Measurements from ENCODE around the gene LCN2.

The LCN2 gene

DNA sequence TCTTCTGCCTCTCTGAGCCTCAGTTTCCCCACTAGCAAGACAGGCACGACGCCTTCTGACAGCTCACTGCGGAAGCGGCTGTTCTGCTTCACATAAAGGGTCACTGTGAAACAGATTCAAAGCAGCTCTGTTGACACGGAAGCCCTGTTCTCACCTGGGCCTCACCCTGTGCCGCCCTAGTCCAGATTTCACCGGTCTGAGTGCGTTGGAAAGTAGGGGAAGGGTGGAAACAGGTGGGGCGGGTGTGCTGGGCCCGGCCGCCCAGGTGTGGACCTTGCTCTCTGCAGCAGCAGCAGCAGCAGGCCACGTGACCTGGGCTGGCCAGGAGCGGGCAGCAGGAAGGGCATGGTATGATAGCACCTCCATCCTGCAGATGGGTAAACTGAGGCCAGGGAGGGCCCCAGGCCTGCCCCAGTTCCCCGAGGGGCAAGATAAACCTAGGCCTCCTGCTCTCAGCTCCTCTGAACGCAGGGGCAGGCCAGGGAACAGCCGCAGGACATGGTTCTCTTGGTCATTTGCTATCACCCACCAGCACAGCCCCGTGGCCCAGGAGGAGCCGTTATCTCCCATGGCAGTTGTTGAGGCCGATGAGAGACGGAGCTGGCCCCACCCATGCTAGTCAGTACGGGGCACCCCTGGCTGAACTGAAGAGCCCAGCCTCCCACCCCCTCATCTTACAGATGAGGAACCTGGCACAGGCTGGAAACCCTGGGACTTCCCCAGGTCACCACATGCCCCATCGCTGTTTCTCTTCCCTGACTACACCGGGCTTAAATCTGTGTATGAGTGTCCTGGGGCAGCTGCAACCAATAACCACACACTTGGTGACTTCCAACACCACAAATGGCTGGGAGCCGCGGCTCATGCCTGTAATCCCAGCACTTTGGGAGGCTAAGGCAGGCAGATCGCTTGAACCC, 33.8 kb upstream of the LCN2 start:
- no peak for DNase-seq

DNA sequence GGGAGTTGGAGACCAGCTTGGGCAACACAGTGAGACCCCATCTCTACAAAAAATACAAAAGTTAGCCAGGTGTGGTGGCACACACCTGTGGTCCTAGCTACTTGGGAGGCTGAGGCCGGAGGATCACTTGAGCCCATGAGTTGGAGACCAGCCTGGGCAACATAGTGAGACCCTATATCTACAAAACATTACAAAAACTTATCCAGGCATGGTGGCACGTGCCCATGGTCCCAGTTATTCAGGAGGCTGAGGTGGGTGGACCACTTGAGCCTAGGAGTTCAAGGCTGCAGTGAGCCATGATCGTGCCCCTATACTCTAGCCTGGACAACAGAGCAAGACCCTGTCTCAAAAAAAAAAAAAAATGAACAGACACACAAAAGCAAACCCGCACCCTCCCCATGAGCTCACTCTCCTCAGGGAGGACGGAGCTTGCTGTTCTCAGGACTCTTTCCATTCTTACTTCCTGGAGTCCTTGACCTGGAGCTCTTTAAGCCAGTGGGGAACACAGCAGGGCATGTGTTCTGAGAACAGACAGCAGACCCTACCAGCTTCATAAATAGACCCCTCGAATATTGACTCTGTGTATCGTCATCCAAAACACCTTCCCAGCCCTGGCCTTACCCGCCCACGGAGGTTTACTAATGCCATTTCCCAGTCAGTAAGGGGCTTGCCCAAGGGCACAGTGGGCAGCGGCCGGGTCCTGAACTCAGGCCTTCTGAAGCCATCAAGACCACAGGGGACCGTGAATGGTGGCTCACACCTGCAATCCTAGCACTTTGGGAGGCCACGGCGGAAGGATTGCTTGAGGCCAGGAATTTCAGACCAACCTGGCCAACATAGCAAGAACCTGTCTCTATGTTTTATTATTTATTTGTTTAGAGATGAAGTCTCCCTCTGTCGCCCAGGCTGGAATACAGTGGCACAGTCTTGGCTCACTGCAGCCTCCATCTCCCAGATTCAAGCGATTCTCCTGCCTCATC, 32.9 kb upstream of the LCN2 start:
- DNase-seq, result no peak

DNA sequence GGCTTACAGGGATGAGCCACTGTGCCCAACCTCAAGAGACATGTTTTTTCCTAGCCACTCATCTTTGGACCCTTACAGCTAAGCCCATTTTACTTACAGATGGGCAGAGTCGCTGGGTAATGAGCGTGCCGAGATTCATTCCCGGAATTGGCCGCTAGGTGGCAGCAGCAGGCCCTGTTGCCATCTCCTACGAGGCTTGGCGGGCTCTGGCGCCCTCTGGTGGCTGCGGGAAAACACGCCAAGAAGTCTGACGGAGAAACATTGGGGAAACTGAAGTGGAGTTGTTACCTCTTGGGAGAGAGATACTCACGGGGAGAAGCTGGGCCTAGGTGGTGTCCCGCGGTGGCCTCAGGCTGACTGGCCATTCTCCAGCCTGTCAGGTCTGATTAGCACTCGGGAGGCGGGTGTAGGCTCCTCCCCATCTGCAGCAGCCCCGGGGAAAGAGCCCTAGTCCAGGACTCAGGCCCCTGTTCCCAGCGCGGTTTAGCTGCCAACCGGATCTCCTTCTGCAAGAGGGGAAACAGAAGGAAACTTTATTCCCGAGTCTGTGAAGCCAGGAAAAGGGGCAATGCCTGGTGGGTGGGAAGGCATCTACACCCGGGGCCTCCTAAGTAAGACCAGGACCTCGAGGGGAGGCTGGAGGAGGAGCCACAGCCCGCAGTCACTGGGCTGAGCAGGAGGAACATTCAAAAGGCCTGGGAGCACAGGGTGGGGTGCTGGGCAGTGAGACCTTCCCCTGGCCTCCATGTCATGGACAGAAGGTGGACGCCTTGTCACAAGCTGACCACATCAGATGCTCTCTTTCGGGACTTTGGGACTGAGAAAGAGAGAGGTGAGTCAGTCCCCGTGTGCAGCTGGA, 31.4 kb upstream of the LCN2 start:
- peak; percentile 93 to 100 (median 98) for DNase-seq

DNA sequence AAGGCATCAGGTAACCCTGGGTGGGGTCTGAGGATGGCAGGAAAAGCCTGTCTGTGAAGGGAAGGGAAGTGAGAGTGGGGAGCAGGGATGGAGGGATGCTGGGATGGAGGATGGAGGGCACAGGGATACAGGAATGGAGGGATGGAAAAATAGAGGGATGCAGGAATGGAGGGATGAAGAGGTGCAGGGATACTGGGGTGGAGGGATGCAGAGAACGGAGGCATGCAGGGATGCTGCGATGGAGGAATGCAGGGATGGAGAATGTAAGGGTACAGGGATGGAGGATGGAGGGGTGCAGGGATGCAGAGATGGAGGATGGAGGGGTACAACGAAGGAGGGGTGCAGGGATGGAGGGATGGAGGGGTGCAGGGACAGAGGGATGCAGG, 30.8 kb upstream of the LCN2 start:
- no peak for DNase-seq

DNA sequence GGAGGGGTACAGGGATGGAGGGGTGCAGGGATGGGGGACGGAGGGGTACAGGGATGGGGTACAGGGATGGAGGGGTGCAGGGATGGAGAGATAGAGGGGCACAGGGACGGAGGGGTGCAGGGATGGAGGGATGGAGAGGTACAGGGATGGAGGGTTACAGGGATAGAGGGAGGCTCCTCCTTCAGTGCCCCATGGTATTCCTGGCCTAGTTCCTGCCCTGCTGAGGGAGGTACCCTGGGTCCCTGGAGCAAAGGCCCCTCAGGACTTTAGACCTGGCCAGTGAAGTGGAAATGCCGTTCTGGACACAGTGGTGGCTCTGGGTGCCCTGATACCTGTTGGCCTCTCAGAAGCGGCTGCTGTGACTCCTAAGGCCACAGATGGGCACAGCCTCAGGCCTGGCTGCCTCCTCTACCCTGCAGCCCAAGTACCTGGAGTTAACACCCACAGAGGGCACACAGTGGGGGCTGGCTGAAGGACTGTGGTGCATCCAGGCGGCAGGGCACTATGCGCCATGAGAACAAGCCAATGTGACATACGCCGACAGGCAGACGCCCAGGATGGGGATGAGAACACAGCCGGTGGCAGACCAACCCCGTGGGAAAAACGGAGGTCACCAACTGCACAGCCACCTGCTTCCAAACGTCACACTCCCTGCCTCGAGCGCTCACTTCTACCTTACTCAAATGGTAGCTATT, 30.1 kb upstream of the LCN2 start:
- no peak for DNase-seq

DNA sequence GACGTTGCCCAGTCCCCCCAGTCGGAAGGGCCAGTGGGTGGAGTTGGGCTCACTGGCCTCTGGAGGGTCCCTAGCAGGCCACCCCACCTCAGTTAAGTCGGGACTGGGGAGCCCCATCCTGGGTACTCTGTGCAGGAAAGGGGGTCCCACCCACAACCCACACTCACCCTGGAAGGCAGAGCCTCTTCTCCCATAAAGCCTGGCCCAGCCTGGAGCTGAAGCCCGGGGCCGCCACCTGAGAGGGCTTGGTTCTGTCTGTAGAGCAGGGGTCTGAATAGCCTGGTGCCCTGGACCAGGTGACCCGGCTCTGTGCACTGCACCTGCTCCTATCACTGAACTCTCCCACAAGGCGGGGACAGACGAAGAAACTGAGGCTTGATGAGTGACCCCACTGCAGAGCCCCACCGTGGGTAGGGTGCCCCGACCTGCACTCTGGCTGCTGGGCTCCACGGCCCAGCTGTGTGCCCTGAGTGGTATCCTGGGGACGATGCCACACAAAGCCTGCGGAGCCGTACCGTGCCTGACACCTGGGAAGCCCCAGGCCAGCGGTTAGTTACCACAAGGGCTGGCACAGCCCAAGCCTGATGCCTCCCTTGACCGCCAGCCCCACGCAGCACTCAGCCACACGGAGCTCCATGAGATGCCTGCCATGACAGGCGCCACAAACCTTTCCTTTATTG, 29.1 kb upstream of the LCN2 start:
- DNase-seq, result no peak

DNA sequence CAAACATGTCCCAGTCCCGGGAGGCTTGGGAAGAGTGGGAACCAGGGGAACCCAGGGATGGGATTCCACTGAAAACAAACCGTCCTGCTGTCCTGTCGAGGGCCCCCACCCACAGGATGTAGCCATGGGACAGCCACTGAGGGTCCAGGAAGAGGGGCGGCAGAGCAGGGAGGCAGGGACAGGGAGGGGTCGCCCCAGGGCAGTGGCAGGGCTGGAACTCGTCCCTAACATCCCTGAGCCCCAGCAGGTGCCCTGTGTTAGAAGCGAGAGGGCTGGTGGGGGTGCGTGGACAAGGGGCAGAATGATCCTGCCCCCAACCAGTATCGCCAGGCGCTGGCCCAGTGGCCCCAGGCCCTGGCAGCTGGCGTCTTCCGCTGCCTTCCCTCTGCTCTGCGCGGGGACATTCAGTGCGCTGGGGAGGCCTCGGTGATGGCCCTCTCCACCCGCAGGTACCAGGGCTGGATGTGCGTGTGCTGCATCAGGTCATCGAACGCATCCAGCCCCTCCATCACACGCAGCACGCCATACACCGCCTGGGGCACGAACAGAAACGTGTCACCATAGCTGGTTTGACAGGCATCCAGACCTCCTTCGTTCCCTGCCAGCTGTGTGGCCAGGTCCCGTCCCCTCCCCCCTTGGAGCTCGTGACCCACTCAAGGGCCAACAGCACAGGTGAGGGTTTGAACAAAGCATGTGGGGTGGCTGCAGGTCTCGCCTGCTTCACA, 28.4 kb upstream of the LCN2 start:
- DNase-seq, result no peak

DNA sequence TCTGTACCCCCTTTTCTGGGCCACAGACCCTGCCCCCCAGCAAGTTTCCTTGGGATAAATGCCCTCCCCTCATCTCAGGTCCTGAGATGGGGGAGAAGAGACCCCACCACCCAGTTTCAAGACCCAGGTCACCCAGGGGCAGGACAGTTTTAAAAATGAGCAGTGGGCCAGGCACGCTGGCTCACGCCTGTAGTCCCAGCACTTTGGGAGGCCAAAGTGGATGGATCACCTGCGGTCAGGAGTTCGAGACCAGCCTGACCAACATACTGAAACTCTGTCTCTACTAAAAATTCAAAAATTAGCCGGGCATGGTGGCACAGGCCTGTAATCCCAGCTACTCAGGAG, 27.8 kb upstream of the LCN2 start:
- DNase-seq, result no peak

DNA sequence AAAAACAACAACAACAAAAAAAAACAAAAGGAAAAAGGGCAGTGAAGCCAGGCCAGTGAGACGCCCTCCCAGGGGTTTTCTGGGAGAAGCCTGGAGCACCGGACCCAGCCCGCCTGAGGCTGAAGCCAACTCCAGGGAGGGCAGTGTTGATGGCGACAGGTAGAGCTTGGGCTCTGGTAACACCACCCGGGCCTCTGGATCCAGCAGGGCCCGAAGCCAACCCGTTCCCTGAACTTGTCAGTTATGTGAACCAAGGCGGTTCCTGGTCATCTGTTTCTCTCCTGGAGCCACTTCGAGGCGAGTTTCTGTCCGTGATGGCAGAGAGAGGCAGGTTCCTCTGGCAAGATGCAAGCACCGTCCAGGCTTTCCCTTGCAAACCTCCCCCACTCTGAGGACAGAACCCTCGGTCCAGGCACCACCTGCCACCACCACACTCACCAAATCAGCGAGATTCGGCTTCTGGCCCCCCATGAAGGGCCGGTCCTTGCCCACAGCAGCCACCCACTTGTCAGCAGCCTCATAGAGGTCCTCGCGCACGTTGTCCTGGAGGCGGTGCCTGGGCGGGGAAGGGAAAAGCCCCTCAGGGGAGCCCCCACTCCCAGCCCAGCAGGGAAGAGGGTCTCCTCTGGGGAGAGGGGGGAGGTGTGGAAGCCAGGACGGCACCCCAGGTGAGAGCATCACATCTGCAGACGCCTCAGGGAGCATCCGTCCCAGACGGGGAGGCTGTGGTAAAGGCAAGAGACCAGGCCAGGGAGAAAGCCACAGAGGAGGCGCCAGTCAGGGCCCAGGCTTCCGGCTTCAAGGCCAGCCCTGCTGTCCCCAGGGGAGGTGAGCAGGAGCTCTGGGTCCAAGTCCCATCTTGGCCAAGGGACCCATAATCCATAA, 27.1 kb upstream of the LCN2 start:
- no peak for DNase-seq

DNA sequence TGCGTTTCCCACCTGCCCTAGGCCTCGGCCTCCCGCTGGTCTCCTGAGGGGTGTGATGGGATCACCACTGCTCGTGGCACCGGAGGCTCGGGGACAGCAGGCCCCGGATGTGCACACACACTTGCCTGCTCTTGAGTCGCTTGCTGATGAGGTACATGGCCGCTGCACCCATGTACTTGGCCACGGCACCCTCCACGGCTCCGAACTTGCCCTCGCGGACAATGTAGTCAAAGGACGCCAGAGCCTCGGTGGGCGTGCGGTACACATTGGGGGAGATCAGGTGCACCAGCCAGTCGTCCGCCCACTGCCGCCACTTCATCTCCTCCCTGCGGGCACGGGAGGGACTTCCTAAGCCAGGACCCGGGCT, 26.5 kb upstream of the LCN2 start:
- DNase-seq, result no peak

DNA sequence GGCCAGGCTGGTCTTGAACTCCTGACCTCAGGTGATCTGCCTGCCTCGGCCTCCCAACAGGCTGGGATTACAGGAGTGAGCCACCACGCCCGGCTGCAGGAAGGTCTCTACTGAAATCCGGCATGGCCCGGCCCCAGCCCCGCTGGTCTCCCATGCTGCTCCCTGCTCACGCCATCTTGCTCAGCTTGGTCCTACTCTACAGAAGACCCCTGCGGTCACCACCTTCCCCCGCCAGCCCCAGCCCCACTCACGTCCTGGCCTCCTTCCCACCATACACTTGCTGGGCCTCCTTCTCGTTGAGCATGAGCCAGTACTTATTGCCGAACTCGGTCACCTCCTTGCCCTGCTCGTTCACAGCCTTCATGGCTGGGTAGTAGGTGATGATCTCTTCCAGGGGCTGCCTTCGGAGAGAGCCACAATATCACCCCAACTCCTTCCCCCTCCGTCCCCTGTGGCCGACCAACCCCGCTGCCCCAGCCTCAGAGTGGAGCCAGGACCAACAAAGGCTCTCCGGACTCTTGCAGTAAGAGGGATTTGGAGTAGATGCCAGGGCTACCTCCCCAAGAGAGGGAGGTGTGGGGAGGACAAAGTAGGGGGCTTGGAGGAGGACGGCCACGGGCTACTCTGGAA, 25.7 kb upstream of the LCN2 start:
- no peak for DNase-seq

DNA sequence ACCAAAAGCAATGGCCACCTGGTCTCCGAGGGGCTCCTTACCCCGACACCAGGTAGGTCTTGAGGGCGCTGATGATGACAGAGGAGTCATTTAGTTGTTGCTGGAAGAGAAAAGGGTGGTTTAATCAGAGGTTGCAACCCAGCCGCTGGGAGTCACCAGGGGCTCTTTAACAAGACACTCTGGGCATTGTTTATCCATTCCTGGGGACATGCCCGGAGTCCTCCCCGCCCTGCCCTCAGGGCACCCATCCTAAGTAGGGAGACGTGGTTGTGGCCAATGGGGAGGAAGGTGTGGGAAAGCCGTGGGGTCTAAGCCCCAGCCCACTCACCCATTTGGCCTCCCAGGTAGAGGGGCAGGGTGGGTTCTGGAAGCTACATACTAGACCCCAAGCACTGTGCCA, 24.8 kb upstream of the LCN2 start:
- DNase-seq, result no peak

DNA sequence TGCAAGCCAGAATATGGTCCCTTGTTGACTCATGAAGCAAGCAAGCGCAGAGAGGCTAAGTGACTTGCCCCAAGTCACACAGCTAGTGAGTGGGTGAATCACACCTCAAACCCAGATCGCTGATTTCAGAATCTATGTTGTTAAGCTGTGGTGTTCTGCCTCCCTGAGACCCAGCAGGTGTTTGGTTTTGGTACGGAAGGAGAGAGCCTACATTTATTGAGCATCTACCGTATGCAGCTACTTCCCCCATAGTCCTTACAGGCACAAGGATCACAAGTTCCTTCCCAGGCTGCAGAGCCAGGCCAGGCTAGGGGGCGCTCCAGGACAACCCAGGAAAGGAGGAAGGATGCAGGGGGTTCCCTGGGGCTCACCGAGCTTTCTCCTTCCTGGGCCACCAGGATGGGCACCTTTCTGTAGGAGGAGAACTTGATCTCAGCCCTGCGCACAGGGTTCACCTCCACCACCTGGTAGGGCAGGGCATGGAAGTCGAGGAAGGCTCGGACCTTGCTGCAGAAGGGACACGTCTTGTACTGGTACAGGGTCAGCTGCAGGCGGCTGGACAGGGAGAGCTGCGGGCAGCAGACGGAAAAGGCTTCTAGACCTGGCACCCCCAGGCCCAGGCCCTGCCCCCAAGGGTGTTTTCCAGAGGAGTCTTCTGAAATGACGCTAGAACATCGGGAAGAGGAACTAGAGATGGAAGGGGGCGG, 24.2 kb upstream of the LCN2 start:
- peak in 2 of 4 experiments; percentile 18 to 40 for DNase-seq

DNA sequence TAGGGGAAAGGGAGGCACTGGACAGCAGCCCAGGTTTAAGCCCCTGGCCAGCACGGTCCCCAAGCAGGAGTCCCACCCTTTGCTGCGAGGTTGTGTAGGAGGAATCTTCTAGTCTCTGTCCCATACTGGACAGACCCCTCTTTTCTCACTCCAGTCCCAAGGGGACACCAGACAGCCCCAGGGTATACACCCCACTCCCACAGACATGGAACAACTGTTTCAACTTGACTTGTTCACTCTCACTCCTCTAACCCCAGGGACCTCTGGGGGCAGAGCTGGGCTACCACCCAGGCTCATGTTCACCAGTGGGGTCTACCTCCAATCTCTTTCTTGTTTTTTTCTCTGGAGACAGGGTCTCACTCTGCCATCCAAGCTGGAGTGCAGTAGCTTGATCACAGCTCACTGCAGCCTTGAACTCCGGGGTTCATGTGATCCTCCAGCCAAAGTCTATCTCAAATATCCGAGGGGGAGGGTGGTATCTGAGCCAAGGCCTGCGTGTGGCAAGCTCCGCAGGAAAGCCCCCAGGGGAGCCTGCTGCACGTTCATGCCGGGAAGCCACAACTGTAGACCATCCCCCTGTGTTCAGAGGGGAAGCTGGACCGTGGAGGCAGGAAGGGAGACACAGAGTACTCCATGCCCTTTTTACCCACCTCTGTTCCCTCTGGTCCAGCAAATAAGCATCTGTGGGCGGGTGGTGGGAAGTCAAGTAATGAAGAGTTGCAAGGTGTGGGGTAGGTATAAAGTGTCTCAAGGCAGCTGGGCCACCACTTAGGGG, 23.5 kb upstream of the LCN2 start:
- DNase-seq, result no peak

DNA sequence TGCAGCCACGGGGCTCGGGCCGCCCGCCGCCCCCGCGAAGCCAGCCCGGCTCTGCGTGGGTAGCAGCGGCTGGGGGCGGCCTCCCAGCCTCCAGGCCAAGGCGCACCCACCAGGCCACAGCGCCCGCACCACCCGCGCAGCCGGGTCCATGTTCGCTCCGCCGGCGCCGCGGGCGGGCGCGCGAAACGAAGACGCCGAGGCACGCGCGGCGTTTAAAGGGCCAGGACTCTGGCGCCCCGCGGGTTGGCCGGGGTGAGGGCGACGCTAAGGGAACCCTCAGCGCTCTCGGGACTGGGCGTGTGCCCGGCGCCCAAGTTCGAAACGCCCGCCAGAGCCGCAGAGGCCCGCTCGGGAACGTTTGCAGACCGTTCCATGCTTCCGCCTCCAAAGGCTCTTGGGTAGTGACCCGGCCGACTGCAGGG, 21.7 kb upstream of the LCN2 start, which contains the start of gene PTGES2:
TSS of gene PTGES2 (minus strand) at position 162 of the 422 bp plus-strand sequence. CDS start at position 150, 12 bp downstream.
- peak; percentile 43 to 75 (median 54) for DNase-seq

DNA sequence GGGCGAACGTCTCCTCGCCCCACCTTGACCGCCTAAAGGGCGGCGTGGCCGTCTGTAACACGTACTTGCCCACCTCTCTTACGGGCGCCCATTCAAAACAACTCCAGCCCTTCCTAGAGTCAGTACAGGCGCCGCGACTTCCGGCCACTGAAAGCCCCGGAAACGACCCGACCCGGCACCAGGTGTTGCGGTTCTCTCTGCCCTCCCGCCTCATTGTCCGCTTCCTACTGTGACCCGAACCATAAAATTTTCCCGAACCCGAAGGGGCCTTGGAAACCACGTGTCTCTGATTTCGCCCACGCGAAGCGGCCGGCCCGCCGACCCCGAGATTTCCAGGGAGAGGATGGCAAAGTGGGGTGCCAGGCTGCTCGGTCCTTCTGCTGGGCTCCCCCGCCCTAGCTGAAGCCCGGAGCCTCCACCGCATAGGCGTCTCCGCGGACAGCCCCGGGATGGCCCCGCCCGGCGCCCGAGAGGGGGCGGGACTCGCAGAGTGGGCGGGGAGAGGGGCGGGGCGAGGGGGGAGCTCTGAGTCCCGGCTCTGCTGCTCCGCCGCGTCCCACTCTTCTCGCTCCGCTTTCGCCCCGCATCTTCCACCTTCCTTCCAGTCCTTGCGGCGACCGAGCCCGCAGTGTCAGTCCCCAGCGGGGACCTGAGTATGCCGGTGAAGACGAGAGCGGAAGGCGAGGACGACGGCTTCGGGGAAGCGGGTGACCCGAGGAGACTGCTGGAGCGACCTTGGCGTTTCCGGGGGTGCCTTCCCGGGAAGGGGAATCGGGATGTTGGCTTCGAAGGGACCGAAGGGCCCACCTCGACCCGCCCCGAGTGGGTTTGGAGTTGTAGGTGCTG, 21.0 kb upstream of the LCN2 start:
- DNase-seq, result peak; percentile 77 to 91 (median 85)
